Common myeloid progenitor, CD34-positive (primary cell): ENCODE measurements around the gene MUC20.
"Not testable (repeated sequence)": the region's sequence is repeated elsewhere in the genome, so short reads cannot be mapped to it uniquely, and the experiment has no call there.

Experiments used
- CTCF ChIA-PET: fragments of 350-600 bp; sonication (Branson Sonifier 250); formaldehyde crosslinking; loops from one replicate; lab custom pipeline; 2021; ENCODE audit warnings: antibody characterized with exemption; lab: Charles Lee
- POLR2A ChIA-PET: fragments of 350-600 bp; sonication (Branson Sonifier 250); formaldehyde crosslinking; loops from one replicate; lab custom pipeline; 2021; ENCODE audit warnings: antibody characterized with exemption; lab: Charles Lee
- DNase-seq, 3 donors: peaks; one replicate each; pipeline versions ENCODE4 v3.0.0 to v3.0.0-alpha.2; 2013
- H3K27ac ChIP-seq, 2 experiments: 1 replicate in 1 of 2; 2 replicates in 1 of 2; pipeline ENCODE4 v1.7.0; 2013; ENCODE audit warnings: inconsistent platforms in 2 of 2, low read length in 2 of 2, mild to moderate bottlenecking in 2 of 2, low read depth in 1 of 2, moderate library complexity in 1 of 2; ENCODE audit not compliant: severe bottlenecking in 2 of 2, insufficient read depth in 1 of 2, poor library complexity in 1 of 2
- H3K27me3 ChIP-seq, 5 experiments: replicated peaks in 2 of 5; 1 replicate in 3 of 5; 2 replicates in 2 of 5; pipeline versions ENCODE4 v1.6.1 to v1.7.0; 2013; ENCODE audit warnings: low read length in 4 of 5, mild to moderate bottlenecking in 2 of 5, moderate library complexity in 2 of 5, inconsistent platforms in 1 of 5; ENCODE audit not compliant: insufficient read depth in 5 of 5, control insufficient read depth in 4 of 5
- H3K36me3 ChIP-seq, 4 experiments: 1 replicate in 2 of 4; 2 replicates in 2 of 4; pipeline versions ENCODE4 v1.6.1 to v1.7.0; 2013; ENCODE audit warnings: low read length in 3 of 4, control low read depth in 1 of 4, mild to moderate bottlenecking in 1 of 4; ENCODE audit not compliant: control insufficient read depth in 4 of 4, insufficient read depth in 4 of 4
- H3K4me1 ChIP-seq, 4 experiments: 1 replicate in 3 of 4; 2 replicates in 1 of 4; pipeline versions ENCODE4 v1.6.1 to v1.7.1; 2013; ENCODE audit warnings: low read length in 3 of 4, mild to moderate bottlenecking in 3 of 4, control low read depth in 1 of 4, inconsistent platforms in 1 of 4, moderate library complexity in 1 of 4; ENCODE audit not compliant: control insufficient read depth in 4 of 4, insufficient read depth in 4 of 4; ENCODE audit errors: control extremely low read depth in 1 of 4
- H3K4me3 ChIP-seq, 7 experiments: 1 replicate in 4 of 7; 2 replicates in 3 of 7; pipeline versions ENCODE4 v1.5.1 to v1.7.0; 2013; ENCODE audit warnings: mild to moderate bottlenecking in 7 of 7, low read length in 6 of 7, moderate library complexity in 6 of 7, inconsistent platforms in 2 of 7, low read depth in 2 of 7, control low read depth in 1 of 7; ENCODE audit not compliant: insufficient read depth in 4 of 7, control insufficient read depth in 1 of 7; ENCODE audit errors: extremely low read depth in 1 of 7
- H3K9me3 ChIP-seq, 5 experiments: 1 replicate in 4 of 5; 2 replicates in 1 of 5; pipeline versions ENCODE4 v1.6.1 to v1.7.1; 2013; ENCODE audit warnings: low read length in 4 of 5, mild to moderate bottlenecking in 2 of 5, inconsistent platforms in 1 of 5, low read depth in 1 of 5, moderate library complexity in 1 of 5; ENCODE audit not compliant: control insufficient read depth in 4 of 5, insufficient read depth in 2 of 5; ENCODE audit errors: control extremely low read depth in 1 of 5
- WGBS: methylation state at CpG from one replicate; pipeline ENCODE4 v1.1.5; 2013; ENCODE audit not compliant: insufficient coverage; 5-methylcytosine and 5-hydroxymethylcytosine counted together

MUC20 gene

DNA sequence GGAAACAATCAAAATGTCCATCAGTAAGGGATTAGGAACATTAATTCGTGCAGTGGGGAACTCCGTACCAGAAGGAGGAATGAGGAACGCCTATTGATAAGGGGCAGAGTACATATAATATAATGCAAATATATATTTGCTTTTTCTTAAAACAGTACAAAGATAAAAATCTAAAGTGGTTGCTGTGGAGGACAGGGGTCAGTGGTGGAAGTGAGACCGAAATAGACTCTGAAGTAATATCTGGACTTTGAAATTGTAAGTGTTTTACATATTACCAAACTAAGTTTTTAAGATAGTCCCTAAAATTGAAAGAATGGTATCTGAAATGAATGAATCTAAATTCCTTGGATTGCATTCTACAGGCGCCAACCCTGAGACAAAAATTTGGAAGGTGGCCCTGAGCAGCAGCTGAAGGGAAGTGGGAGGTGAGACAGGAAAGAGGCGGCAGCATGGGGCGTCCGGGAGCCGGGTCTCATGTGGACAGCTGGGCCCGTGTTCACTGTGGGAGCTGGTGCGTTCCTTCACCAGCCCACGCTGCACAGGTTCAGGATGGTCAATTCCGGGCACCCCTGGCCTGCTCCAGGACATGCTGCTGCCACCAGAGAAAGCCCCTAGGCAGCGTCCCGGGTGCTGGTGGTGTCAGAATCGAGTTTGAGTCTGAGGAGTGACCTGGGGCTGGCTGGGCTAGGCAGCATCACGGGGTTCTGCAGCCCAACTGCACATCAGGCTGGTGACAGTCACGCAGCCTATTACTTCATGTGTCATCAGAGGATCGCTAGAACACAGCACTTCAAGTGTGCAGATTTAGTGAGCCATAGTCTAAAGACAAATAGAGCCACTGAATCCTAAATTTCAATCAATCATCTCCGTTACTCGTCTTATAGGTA is 31.4 kb upstream of the MUC20 start:
- H3K9me3 ChIP-seq, H3K4me3 ChIP-seq, H3K27me3 ChIP-seq, POLR2A ChIA-PET, CTCF ChIA-PET, H3K4me1 ChIP-seq, H3K27ac ChIP-seq, DNase-seq: not testable (repeated sequence)
- WGBS: 52% methylated on average over 9 of the region's 21 CpGs
- peaks cover 11 to 38% (median 24%) of the 10 kb centered on the region in 4 experiments for H3K36me3 ChIP-seq

DNA sequence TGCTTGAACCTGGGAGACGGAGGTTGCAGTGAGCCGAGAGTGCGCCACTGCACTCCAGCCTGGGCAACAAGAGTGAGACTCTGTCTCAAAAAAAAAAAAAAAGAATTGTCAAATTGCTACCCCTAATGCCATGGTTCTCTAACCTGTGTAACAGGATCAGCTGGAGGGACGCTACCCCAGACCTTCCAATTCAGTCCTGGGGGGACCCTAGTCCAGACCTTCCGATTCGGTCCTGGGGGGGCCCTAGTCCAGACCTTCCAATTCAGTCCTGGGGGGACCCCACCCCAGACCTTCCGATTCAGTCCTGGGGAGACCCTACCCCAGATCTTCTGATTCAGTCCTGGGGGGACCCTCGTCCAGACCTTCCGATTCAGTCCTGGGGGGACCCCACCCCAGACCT is 29.8 kb upstream of the MUC20 start:
- no peaks in the 10 kb centered on the region for H3K9me3 ChIP-seq
- peaks cover 11 to 41% (median 25%) of the 10 kb centered on the region in 4 experiments for H3K36me3 ChIP-seq
- peaks cover 0 to 5% (median 1%) of the 10 kb centered on the region in 4 experiments for H3K4me1 ChIP-seq
- H3K27ac ChIP-seq: no peak overlapping the region
- no peak for DNase-seq
- WGBS: 100% methylated on average over 3 of the region's 9 CpGs
- ChIA-PET CTCF (no interaction called here), POLR2A (no interaction called here)
- no peak overlapping the region for H3K4me3 ChIP-seq
- H3K27me3 ChIP-seq: no peaks in the 10 kb centered on the region

DNA sequence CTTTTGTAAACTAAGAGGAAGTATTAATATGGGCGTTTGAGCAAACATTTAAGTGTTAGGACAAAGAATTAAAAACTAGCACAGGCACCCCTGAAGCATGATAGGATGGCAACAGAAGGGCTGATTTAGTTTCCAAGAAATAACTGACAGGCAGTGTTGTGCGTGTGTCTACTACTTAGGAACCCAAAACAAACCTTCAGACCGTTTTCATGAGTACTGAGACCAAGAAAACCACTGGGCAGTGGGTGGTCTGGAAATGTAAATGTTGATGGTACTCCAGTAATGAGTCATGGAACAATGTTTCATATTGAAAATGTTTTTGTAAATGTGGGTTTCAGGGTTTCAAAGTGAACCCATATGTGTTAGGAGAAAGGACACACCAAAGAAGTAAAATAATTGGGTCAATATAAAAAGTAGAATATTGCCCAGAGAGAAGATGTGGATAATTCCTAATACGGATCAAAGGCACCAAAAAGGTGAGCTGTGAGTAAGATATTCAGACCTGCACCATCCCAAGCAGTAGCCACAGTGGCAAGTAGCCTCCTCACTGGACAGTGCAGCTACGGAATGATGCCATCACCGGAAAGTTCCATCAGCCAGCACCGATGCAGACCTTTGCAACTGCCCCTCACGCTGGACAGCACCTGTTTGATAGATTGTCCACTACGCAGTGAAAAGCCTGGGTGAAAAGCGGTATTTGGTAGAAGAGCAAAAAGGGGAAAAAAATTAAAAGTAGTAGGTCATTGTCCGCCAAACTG is 29.0 kb upstream of the MUC20 start:
- POLR2A ChIA-PET, H3K4me3 ChIP-seq, CTCF ChIA-PET, H3K4me1 ChIP-seq, H3K9me3 ChIP-seq, H3K27me3 ChIP-seq, H3K27ac ChIP-seq, DNase-seq: not testable (repeated sequence)
- WGBS: 98% methylated on average over 8 of the region's 11 CpGs
- peaks cover 7 to 43% (median 20%) of the 10 kb centered on the region in 4 experiments for H3K36me3 ChIP-seq

DNA sequence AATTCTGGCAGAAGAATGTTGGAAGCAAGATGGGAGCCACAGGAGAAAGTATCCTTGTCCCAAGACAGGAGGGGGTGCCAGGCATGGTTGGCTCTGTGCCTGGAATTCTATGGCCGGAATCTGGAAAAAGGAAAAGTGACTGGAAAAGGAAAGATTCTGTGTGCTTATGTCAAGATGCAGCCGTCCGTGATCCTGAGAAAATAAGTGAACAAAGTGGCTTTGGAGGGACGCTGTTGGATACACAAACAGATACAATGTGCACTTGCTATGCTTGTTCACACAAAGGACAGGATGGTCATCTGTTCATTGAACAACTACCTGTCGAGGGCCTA is 28.5 kb upstream of the MUC20 start:
- Histone ChIP-seq H3K36me3 (peaks cover 7 to 46% (median 20%) of the 10 kb centered on the region in 4 experiments), H3K27ac (no peak overlapping the region), H3K9me3 (no peaks in the 10 kb centered on the region), H3K27me3 (no peaks in the 10 kb centered on the region), H3K4me3 (no peak overlapping the region), H3K4me1 (peaks cover 0 to 5% (median 1%) of the 10 kb centered on the region in 4 experiments)
- WGBS: 96% methylated on average over 5 of the region's 5 CpGs
- POLR2A ChIA-PET: no interaction called here
- no peak for DNase-seq
- CTCF ChIA-PET: interaction anchor here (0.9 kb wide), 1 partner anchor 157 kb away, joined by 3 read pairs; no protein-coding TSS in a partner anchor

DNA sequence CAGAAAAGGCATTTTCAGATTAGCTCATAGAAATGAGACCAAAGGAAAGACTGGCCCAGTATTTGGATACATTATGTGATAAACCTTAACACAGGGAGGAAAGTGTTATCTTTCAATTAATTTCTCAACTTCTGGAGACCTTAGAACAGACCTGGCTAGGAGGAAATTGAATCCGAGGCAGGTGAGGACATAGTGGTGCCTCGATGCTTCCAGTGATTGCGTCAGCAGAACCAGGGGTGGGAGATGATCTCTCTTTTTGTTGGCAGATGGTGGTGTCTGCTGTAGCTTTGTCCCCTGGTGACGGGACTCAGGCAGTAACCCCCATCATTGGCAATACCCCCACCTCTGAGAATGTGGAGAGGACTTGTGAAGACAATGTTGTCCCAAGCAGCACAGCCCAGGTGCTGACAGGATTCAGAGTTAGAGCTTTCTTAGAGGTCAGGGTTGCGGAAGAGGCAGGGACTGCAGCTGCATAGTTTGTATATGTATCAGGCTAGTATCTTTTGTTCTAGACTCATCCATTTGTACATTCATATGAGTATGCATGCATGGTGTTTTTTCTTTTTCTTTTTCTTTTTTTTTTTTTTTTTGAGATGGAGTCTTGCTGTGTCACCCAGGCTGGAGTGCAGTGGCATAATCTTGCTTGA is 27.9 kb upstream of the MUC20 start:
- Histone ChIP-seq H3K9me3 (no peaks in the 10 kb centered on the region), H3K4me1 (peaks cover 0 to 5% (median 1%) of the 10 kb centered on the region in 4 experiments), H3K27ac (no peak overlapping the region), H3K27me3 (no peaks in the 10 kb centered on the region), H3K4me3 (no peak overlapping the region), H3K36me3 (peaks cover 7 to 52% (median 20%) of the 10 kb centered on the region in 4 experiments)
- no peak for DNase-seq
- 94% methylated on average over 3 of the region's 5 CpGs for WGBS
- ChIA-PET CTCF (interaction anchor here (0.9 kb wide), 1 partner anchor 156 kb away, joined by 3 read pairs; no protein-coding TSS in a partner anchor), POLR2A (no interaction called here)

DNA sequence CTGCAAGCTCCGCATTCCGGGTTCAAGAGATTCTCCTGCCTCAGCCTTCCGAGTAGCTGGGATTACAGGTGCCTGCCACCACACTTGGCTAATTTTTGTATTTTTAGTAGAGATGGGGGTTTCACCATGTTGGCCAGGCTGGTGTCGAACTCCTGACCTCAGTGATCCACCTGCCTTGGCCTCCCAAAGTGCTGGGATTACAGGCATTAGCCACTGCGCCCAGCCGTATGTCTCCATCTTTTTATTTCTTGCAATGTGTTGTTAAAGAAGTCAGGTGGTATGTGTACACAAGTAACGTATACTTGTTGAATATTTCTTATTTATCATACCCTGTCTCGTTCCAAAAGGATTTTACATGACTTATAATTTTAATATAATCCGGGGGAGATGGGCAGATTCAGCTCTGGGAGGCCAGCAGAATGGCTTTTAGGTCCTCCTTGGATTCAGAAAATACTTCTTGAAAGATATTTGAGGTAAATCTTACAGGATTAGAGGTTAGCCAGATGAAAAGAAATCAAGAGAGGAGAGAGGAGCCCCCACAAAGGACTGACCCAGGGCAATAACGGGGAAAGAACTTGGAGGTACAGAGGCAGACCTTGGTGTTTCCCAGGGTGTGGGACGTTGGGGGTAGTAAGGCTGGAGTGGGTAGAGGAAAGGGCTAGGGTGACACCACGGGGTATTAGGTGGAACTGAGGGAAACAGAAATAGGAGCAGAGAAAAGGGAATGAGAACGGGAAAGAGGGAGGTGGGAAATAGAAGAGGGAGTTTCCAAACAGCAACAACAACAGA is 27.2 kb upstream of the MUC20 start:
- ChIA-PET POLR2A (no interaction called here), CTCF (no interaction called here)
- WGBS: 77% methylated on average over 9 of the region's 13 CpGs
- H3K27me3 ChIP-seq: no peaks in the 10 kb centered on the region
- no peak overlapping the region for H3K27ac ChIP-seq
- H3K4me3 ChIP-seq: no peak overlapping the region
- H3K9me3 ChIP-seq: no peaks in the 10 kb centered on the region
- H3K4me1 ChIP-seq: peaks cover 0 to 5% (median 1%) of the 10 kb centered on the region in 4 experiments
- peaks cover 7 to 55% (median 20%) of the 10 kb centered on the region in 4 experiments for H3K36me3 ChIP-seq
- DNase-seq: no peak
